NCI-H2196 treated with DMSO at 0.1 percent for 48 hours (cell line): Measurements from ENCODE around the gene TRAP1.
A peak's percentile ranks its signal among the peaks of the same experiment; 100 is the strongest.

Source experiments
- DNase-seq: peaks from one replicate; lab custom pipeline; 2025; ENCODE audit not compliant: unreplicated experiment; lab: John Stamatoyannopoulos, UW

TRAP1 gene

GRCh38 chr16:3652373-3653195 lies 64.7 kb downstream of the TRAP1 start:
- DNase-seq, result no peak

DNA sequence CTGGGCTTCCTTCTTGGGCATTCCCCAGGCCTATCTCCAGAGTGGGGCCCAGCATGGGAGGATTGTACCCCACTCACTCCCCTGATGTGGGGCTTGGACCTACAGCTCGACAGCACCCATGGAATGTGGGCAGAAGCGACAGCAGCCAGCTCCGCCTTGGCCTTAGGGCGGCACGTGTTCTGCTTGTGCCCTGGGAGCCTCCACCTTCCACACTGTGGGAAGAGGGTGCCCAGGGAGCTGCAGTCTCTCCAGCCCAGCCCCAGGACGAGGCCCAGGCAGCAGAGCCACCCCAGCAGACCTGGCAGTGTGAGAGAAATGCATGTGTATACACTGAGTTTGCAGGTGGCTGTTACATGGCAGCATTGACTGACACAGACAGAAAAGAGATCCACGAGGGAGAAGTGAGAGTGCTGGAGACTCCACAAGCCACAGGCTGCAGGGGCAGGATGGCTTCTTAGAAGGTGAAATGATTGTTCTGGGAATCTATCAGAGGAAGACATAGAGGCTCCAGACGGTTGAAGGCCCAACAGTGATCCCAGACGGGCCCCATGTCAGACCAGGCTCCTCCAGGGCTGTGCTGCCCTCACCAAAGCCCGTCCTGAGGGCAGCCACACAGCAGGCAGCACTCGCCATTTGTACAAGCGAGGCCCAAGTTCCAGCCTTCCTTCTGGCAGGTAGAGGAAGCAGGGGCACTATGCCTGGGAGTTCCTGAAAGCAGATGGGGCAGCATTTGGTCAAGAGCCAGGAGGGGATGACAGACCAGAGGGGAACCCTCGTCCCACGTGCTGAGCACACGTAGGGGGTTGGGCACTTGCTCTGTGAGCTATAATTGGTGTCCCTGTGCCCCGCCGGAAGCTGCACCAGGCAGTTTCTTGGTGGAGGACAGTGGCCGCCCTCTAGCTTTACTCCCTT lies 65.6 kb downstream of the TRAP1 start:
- no peak for DNase-seq

GRCh38 chr16:3650631-3651265 lies 66.6 kb downstream of the TRAP1 start:
- DNase-seq, result no peak

DNA sequence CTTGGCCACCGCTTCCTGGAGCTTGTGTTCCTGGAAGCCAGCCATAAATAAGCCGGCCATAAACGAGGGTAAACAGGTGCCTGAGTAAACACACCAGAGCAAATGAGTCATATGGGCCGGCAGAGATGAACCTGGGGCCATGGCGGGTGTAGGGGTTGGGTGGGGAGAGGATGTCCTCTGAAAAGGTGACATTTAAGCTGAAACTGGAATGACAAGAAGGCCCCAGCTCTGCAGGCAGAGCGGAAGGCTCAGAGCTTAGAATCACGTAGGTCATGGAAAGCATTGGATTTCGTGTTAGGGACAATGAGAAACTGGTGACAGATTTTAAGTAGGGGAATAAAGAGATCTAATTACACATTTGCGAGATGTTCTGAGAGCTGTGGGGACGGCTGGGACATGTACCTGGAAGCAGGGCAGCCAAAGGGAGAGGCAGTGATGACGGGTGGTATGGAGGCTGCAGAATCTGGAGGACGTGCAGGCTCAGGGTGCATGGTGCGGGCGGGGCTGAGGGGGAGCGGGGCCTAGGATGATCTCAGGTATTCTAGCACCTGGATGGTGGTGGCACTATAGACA lies 70.9 kb downstream of the TRAP1 start:
- peak; percentile 84 for DNase-seq

- peak; percentile 57 for DNase-seq
These were observed 71.6 kb downstream of the TRAP1 start for GRCh38 chr16:3645504-3646347.

DNA sequence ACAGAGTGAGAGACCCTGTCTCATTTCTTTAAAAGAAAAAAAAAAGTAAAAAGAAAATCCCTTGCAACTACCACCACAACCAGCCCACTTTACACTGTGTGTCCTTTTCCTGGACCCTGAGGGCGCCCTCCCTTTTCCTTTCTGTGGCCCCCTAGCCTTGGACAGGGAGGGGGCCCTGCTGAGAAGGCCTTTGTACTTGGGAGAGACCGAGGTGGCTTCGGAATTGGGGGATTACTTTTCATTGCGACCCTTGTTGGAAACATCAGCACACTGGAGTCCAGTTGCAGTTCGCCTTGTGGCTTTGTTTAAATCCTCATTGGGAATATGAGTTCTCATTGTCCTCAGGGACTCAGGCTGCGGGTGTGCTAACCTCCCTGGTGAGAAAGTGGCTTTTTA lies 72.2 kb downstream of the TRAP1 start:
- DNase-seq, result no peak

DNA sequence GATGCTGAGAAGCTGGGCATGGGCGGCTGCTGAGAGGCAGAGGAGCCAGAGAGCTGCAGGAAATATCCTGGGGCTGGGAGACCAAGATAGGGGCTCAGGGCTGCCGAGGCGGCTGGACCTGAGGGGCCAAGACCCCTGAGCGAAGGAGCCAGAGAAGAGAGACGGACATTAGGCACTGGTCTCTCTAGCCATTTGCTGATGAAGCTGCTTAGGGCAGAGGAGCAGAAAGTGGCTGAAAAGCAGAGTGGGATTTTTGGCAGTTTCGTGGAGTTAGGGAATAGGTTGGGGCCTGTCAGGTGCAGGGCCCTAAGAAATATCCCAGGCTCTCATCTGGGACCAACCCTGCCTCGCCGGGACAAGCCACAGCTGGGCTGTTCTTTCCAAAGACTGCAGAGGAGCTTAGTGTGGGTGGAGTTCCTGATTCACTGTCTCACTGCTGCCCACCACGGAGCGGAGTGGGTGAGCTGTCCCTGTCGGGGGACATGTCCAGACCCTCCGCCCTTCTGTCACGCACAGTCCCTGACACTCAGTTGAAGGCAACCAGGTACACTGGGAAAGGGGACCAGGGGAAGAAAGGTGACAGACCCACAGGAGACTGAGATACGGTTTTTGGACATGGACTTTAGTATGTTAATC lies 74.1 kb downstream of the TRAP1 start:
- no peak for DNase-seq

DNA sequence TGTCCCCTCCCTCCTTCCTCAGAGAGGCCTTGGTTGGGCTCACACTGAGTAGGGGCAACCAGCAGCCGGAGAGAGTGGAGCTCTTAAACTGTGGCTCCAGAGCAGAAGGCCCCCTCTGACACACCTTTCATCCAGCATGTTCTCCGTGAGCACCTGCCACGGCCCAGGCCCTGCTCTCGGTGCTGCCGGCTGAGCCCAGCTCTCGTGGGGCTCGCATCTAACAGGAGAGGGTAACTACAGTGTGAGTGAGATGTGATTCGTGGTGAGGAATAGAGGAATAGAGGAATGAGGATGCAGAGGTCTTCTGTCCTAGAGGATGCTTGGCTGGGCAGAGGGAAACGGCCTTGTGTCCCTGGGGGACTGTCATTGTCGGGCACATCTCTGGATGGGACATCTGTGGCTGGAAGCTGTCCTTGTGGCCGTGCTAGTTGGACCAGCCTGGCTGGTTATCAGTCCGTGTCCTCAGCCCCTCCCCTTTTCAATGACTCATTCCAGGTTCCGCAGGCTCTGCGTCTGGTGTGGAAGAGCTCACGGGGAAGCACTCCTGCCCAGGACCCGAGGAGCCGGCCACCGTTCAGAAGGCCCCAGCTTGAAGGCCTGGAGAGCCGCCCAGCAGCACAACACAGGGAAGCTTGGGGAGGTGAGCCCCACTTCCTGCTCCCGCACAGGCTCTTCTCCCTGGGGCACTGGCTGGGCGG lies 74.8 kb downstream of the TRAP1 start:
- DNase-seq, result no peak

- no peak for DNase-seq
These were observed 75.4 kb downstream of the TRAP1 start for GRCh38 chr16:3641801-3642396.

DNA sequence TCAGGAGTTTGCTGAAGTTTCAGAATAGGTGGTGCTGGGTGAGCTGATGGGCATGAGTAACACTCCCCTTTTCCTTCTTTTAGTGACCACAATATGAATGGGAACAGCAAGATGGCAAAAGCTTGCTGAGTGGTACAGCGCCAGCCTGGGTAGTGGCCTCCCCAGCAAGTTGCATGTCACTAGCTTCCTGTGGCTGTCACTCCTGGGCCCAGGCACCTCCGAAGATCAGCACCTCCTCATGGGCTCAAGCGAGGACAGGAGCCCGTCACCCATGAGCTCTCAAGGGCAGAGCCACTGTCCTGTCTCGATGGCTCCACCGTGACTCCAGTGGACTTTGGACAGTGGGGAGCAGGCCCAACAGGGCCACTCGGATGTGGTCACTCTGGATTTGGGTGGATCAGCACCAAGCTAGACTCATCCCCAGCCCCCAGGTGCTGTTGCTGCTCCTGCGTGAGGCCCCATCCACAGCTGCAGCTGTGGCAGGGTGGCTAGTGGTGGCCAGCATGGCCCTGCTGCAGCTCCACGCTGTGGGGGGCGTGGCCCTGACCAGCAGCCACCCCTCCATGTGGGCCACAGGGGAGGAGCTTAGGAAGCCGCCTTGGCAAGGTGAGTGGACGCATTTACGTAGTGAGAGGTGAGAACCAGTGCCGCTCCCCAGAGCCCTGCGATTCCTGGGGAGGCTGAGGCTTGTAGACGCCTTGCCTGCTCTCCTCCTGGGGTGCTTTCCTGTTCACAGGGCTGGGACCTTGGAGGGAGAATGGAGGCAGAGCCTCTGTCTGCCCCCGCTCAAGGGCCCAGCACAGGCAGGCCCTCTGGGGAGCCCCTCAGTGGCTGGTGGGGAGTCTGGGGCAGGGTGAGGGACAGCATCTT lies 76.5 kb downstream of the TRAP1 start:
- DNase-seq, result no peak

- DNase-seq, result no peak
These were observed 77.1 kb downstream of the TRAP1 start for GRCh38 chr16:3640207-3640606.

GRCh38 chr16:3638916-3639644 lies 78.2 kb downstream of the TRAP1 start:
- no peak for DNase-seq

DNA sequence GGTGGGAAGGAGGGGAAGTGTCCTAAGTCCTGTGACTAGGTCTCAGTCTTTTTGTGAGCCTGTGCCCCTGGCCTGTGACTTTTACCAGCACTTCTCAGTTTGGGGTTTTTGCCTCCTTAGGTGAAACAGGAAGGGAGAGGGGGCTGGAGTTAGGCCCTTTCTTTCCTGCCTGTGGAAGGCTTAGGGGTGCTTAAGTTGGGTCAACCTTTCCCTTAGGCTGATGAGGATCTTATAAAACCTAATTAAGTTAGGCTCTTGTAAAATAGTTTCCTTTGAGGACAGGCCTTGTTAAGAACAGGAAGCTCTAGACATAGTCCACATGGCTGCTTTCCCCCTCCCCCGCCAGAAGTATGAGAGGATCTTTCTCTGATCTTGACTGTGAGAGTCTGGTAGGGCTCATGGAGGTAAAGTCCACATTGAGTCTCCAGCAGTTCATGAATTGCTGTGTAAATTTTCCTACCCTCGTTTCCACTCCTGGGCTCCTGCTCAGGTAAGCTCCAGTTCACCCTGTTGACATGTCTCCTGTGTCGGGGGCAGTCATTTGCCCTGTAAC lies 79.9 kb downstream of the TRAP1 start:
- DNase-seq, result no peak

DNA sequence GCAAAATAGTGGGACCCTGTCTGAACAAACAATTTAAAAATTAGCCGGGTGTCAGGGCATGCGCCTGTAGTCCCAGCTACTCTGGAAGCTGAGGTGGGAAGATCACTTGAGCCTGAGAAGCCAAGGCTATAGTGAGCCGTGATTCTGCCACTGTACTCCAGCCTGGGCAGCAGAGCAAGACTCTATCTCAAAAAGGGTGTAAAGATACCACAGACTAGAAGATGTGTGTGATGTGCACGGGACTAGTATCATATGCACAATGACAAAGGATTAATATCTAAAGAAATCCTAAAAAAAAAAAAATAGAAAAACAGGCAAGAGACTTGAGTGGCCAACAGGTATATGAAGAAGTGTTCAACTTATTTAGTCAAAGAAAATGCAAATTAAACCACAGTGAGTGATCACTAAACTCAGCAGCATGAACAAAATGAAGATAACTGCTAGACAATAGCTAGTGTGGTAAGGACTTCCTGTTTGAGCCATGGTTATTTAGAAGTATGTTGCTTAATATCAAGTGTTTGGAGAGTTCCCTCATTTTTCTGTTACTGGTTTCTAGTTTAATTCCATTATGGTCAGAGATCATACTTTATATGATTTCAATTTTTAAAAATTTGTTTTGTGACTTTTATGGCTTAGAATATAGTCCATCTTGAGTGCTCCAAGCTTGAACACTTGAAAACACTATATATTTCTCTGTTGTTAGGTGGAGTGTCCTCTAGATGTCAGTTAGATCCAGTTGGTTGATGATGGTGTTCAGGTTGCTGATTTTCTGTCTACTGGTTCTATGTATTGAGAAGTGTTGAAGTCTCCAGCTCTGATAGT lies 91.2 kb downstream of the TRAP1 start:
- no peak for DNase-seq

- no peak for DNase-seq
These were observed 92.0 kb downstream of the TRAP1 start for GRCh38 chr16:3625331-3625730.

- DNase-seq, result no peak
These were observed 93.7 kb downstream of the TRAP1 start for GRCh38 chr16:3623642-3624041.
